ENCODE data around the gene TEC.
A peak's percentile ranks its signal among the peaks of the same experiment; 100 is the strongest.

TEC gene

GRCh38 chr4:48103483-48104139 is 166.0 kb downstream of the TEC start:
- peak; percentile 26 for DNase-seq
- no peak for TF ChIP-seq EZH2 (optimal IDR thresholded peaks at IDR 0.05; ENCODE audit: low read depth, low read length)
- TF ChIP-seq CTCF (IDR thresholded peaks at IDR 0.05; ENCODE audit: low read length) = no peak
- no peak for TF ChIP-seq EZH2phosphoT487 (IDR thresholded peaks at IDR 0.05; ENCODE audit: low read length)

GRCh38 chr4:48102303-48102702 is 167.3 kb downstream of the TEC start:
- H2AFZ ChIP-seq (ENCODE audit: low read length) = no peak overlapping the region
- H3K9me2 ChIP-seq (replicated peaks; ENCODE audit: insufficient read depth, low read length) = no peaks in the 10 kb centered on the region

More at GRCh38 chr4:48103483-48104139, 166.0 kb downstream of the TEC start:
- Histone ChIP-seq H3K4me2 (ENCODE audit: low read depth, low read length) (no peak overlapping the region), H3K4me3 (ENCODE audit: low read length) (no peak overlapping the region), H3K4me1 (ENCODE audit: low read length) (peaks cover 8% of the 10 kb centered on the region; the same call in 1 of the 2 replicates), H3K9me3 (replicated peaks; ENCODE audit: insufficient read depth, low read length) (no peaks in the 10 kb centered on the region), H3K79me2 (ENCODE audit: low read length) (no peaks in the 10 kb centered on the region), H3K27ac (ENCODE audit: low read length) (peak overlapping the region; percentile 39; the same call in 1 of the 2 replicates), H3K9me2 (replicated peaks; ENCODE audit: insufficient read depth, low read length) (no peaks in the 10 kb centered on the region), H3F3A (ENCODE audit: insufficient read depth, low read length) (peaks cover 8% of the 10 kb centered on the region), H3K27me3 (replicated peaks; ENCODE audit: insufficient read depth, low read length) (no peaks in the 10 kb centered on the region), H2AFZ (ENCODE audit: low read length) (no peak overlapping the region), H4K20me1 (ENCODE audit: insufficient read depth, low read length) (no peaks in the 10 kb centered on the region), H3K36me3 (replicated peaks; ENCODE audit: insufficient read depth, low read length) (no peaks in the 10 kb centered on the region; the same call in 1 of the 2 replicates), H3K9ac (ENCODE audit: low read length) (no peak overlapping the region)

GRCh38 chr4:48100256-48100655 is 169.4 kb downstream of the TEC start:
- Histone ChIP-seq H3K27me3 (replicated peaks; ENCODE audit: insufficient read depth, low read length) (no peaks in the 10 kb centered on the region), H3K9me2 (replicated peaks; ENCODE audit: insufficient read depth, low read length) (no peaks in the 10 kb centered on the region), H3K4me1 (ENCODE audit: low read length) (peaks cover 8% of the 10 kb centered on the region; the same call in 1 of the 2 replicates), H3K9me3 (replicated peaks; ENCODE audit: insufficient read depth, low read length) (no peaks in the 10 kb centered on the region), H3K36me3 (replicated peaks; ENCODE audit: insufficient read depth, low read length) (no peaks in the 10 kb centered on the region), H3K79me2 (ENCODE audit: low read length) (no peaks in the 10 kb centered on the region), H3F3A (ENCODE audit: insufficient read depth, low read length) (peaks cover 8% of the 10 kb centered on the region), H3K9ac (ENCODE audit: low read length) (no peak overlapping the region), H3K4me2 (ENCODE audit: low read depth, low read length) (no peak overlapping the region), H2AFZ (ENCODE audit: low read length) (no peak overlapping the region), H3K4me3 (ENCODE audit: low read length) (no peak overlapping the region), H4K20me1 (ENCODE audit: insufficient read depth, low read length) (no peaks in the 10 kb centered on the region), H3K27ac (ENCODE audit: low read length) (no peak overlapping the region)
- no peak for DNase-seq
- TF ChIP-seq EZH2 (optimal IDR thresholded peaks at IDR 0.05; ENCODE audit: low read depth, low read length) (no peak), CTCF (IDR thresholded peaks at IDR 0.05; ENCODE audit: low read length) (no peak), EZH2phosphoT487 (IDR thresholded peaks at IDR 0.05; ENCODE audit: low read length) (no peak)

More at GRCh38 chr4:48102303-48102702, 167.3 kb downstream of the TEC start:
- Histone ChIP-seq H3K9ac (ENCODE audit: low read length) (no peak overlapping the region), H4K20me1 (ENCODE audit: insufficient read depth, low read length) (no peaks in the 10 kb centered on the region), H3K4me3 (ENCODE audit: low read length) (no peak overlapping the region), H3K4me1 (ENCODE audit: low read length) (peaks cover 8% of the 10 kb centered on the region; the same call in 1 of the 2 replicates), H3K27me3 (replicated peaks; ENCODE audit: insufficient read depth, low read length) (no peaks in the 10 kb centered on the region), H3K4me2 (ENCODE audit: low read depth, low read length) (no peak overlapping the region), H3F3A (ENCODE audit: insufficient read depth, low read length) (peaks cover 8% of the 10 kb centered on the region), H3K9me3 (replicated peaks; ENCODE audit: insufficient read depth, low read length) (no peaks in the 10 kb centered on the region), H3K27ac (ENCODE audit: low read length) (no peak overlapping the region), H3K36me3 (replicated peaks; ENCODE audit: insufficient read depth, low read length) (no peaks in the 10 kb centered on the region), H3K79me2 (ENCODE audit: low read length) (no peaks in the 10 kb centered on the region)
- peak; percentile 24 for TF ChIP-seq CTCF (IDR thresholded peaks at IDR 0.05; ENCODE audit: low read length)
- TF ChIP-seq EZH2phosphoT487 (IDR thresholded peaks at IDR 0.05; ENCODE audit: low read length) = no peak
- no peak for DNase-seq

Measured in MM.1S (cell line).